Vagina (tissue), 2 donors: Measurements from ENCODE around the gene CTSD.

Experiments
- CTCF ChIP-seq, 3 experiments: fragments of 450-650 bp in 2 of 3; fragments of 200-600 bp in 1 of 3; sonication (generic) in 1 of 3; IDR thresholded peaks; one replicate each; pipeline ENCODE4 v1.5.1; 2017 to 2019; ENCODE audit warnings: antibody characterized with exemption in 3 of 3, mild to moderate bottlenecking in 2 of 3, moderate library complexity in 2 of 3
- POLR2A ChIP-seq, 2 donors: fragments of 450-650 bp; IDR thresholded peaks; one replicate each; pipeline ENCODE4 v1.6.1; 2017; ENCODE audit warnings: antibody characterized with exemption in 2 of 2, mild to moderate bottlenecking in 2 of 2, moderate library complexity in 2 of 2

- no peak for TF ChIP-seq CTCF (IDR thresholded peaks at IDR 0.05)
- TF ChIP-seq POLR2A (IDR thresholded peaks at IDR 0.05): no peak
Observed at GRCh38 chr11:1777737-1778136, 14.0 kb upstream of the CTSD start.
